ACC112 (cell line): ENCODE results near the gene ROS1.

Source experiments
- H2AFZ ChIP-seq: fragments of 200-600 bp; sonication (generic); one replicate; pipeline ENCODE4 v1.6.0; 2017; ENCODE audit warnings: antibody characterized with exemption, low read length; ENCODE audit not compliant: unreplicated experiment
- H3K27ac ChIP-seq: fragments of 200-600 bp; sonication (generic); 2 replicates; pipeline ENCODE4 v1.5.1; 2014; ENCODE audit warnings: low read depth, mild to moderate bottlenecking, antibody characterized with exemption, low read length, moderate library complexity
- H3K27me3 ChIP-seq: fragments of 200-600 bp; sonication (generic); 2 replicates; pipeline ENCODE4 v1.6.1; 2014; ENCODE audit warnings: mild to moderate bottlenecking, antibody characterized with exemption, low read length, moderate library complexity, mixed read lengths; ENCODE audit not compliant: insufficient read depth
- H3K36me3 ChIP-seq: fragments of 200-600 bp; sonication (generic); 2 replicates; pipeline ENCODE4 v1.6.1; 2016; ENCODE audit warnings: mild to moderate bottlenecking, antibody characterized with exemption, low read length, moderate library complexity, mixed read lengths; ENCODE audit not compliant: insufficient read depth
- H3K4me1 ChIP-seq: fragments of 200-600 bp; sonication (generic); one replicate; pipeline ENCODE4 v1.6.1; 2016; ENCODE audit warnings: low read length, mixed read lengths; ENCODE audit not compliant: insufficient read depth, unreplicated experiment, control insufficient read depth
- H3K4me3 ChIP-seq: fragments of 200-600 bp; sonication (generic); 2 replicates; pipeline ENCODE4 v1.5.1; 2014; ENCODE audit warnings: mild to moderate bottlenecking, low read depth, low read length
- H3K79me2 ChIP-seq: fragments of 200-600 bp; sonication (generic); one replicate; pipeline ENCODE4 v1.6.0; 2016; ENCODE audit warnings: low read length; ENCODE audit not compliant: control insufficient read depth, unreplicated experiment, insufficient read depth

Gene ROS1

GRCh38 chr6:117311726-117312125, 114.0 kb downstream of the ROS1 start:
- Histone ChIP-seq H3K27me3 (0 out of 2 replicates have a peak, but pooled peaks cover 4% of the 10 kb centered on the region), H3K4me3 (no peak overlapping the region), H2AFZ (no peak overlapping the region), H3K79me2 (no peaks in the 10 kb centered on the region), H3K4me1 (no peaks in the 10 kb centered on the region), H3K36me3 (no peaks in the 10 kb centered on the region), H3K27ac (no peak overlapping the region)

DNA sequence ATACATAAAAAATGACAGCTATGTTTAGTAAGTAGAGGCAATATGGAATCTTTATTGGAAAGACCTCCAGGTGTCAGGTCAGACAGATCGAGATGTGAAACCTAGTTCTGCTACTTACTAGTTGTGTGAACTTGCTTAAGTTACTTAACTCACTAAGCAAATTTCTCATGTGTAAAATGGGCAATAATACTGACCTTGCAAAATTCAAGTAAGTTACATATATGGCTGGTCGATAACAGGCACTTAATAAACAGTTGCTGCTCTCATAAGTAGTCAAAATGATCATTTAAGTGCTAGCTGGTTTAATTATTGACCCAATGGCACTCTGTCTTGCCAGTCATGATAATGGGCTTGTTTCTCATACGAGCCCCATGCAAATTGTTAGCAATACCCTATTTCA, 114.4 kb downstream of the ROS1 start:
- no peaks in the 10 kb centered on the region for H3K36me3 ChIP-seq
- H3K27me3 ChIP-seq: 0 out of 2 replicates have a peak, but pooled peaks cover 7% of the 10 kb centered on the region
- no peaks in the 10 kb centered on the region for H3K79me2 ChIP-seq
- H2AFZ ChIP-seq: no peak overlapping the region
- H3K4me3 ChIP-seq: no peak overlapping the region
- no peaks in the 10 kb centered on the region for H3K4me1 ChIP-seq
- no peak overlapping the region for H3K27ac ChIP-seq

GRCh38 chr6:117309611-117310010, 116.1 kb downstream of the ROS1 start:
- H3K79me2 ChIP-seq: no peaks in the 10 kb centered on the region
- H3K27me3 ChIP-seq: 0 out of 2 replicates have a peak, but pooled peaks cover 10% of the 10 kb centered on the region
- H3K27ac ChIP-seq: no peak overlapping the region
- H3K36me3 ChIP-seq: no peaks in the 10 kb centered on the region
- H3K4me1 ChIP-seq: no peaks in the 10 kb centered on the region
- no peak overlapping the region for H3K4me3 ChIP-seq
- no peak overlapping the region for H2AFZ ChIP-seq

GRCh38 chr6:117309069-117309468, 116.7 kb downstream of the ROS1 start:
- Histone ChIP-seq H3K4me1 (no peaks in the 10 kb centered on the region), H3K36me3 (no peaks in the 10 kb centered on the region), H3K4me3 (no peak overlapping the region), H3K27ac (no peak overlapping the region), H3K79me2 (no peaks in the 10 kb centered on the region), H3K27me3 (0 out of 2 replicates have a peak, but pooled peaks cover 10% of the 10 kb centered on the region), H2AFZ (no peak overlapping the region)

DNA sequence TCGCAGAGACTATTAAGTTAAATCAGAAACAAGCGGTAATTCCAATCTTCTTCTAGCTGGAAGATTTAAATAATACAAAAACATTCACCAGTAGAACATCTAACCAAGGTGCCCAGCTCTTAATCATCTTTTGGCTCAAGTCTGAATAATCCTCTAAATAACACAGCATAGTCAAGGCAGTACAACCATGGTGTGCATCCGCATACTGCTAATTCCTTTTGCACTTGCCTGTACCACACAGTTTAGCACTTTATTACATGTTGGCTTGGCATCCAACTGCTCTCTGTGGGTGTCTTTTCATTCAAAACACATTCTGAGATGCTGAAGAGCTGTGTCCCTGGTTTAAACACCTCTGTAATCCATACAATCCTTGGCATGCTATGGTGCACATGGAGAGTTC, 118.1 kb downstream of the ROS1 start:
- Histone ChIP-seq H3K36me3 (no peaks in the 10 kb centered on the region), H2AFZ (no peak overlapping the region), H3K4me1 (no peaks in the 10 kb centered on the region), H3K27me3 (0 out of 2 replicates have a peak, but pooled peaks cover 10% of the 10 kb centered on the region), H3K79me2 (no peaks in the 10 kb centered on the region), H3K27ac (no peak overlapping the region), H3K4me3 (no peak overlapping the region)

- Histone ChIP-seq H3K4me1 (no peaks in the 10 kb centered on the region), H3K27ac (no peak overlapping the region), H3K36me3 (no peaks in the 10 kb centered on the region), H3K27me3 (peaks cover 13% of the 10 kb centered on the region; the same call in 1 of the 2 replicates), H3K79me2 (no peaks in the 10 kb centered on the region), H2AFZ (no peak overlapping the region), H3K4me3 (no peak overlapping the region)
These were observed 119.4 kb downstream of the ROS1 start for GRCh38 chr6:117306227-117306790.

- Histone ChIP-seq H3K27ac (no peak overlapping the region), H3K4me3 (no peak overlapping the region), H2AFZ (no peak overlapping the region), H3K27me3 (peaks cover 18% of the 10 kb centered on the region; the same call in 1 of the 2 replicates), H3K79me2 (no peaks in the 10 kb centered on the region), H3K4me1 (no peaks in the 10 kb centered on the region), H3K36me3 (no peaks in the 10 kb centered on the region)
These were observed 121.3 kb downstream of the ROS1 start for GRCh38 chr6:117304446-117304845.

GRCh38 chr6:117303323-117303722, 122.4 kb downstream of the ROS1 start:
- Histone ChIP-seq H2AFZ (no peak overlapping the region), H3K4me1 (no peaks in the 10 kb centered on the region), H3K4me3 (no peak overlapping the region), H3K36me3 (no peaks in the 10 kb centered on the region), H3K27ac (no peak overlapping the region), H3K79me2 (no peaks in the 10 kb centered on the region), H3K27me3 (peaks cover 18% of the 10 kb centered on the region; the same call in 1 of the 2 replicates)

- Histone ChIP-seq H2AFZ (no peak overlapping the region), H3K4me1 (no peaks in the 10 kb centered on the region), H3K79me2 (no peaks in the 10 kb centered on the region), H3K27me3 (peaks cover 19% of the 10 kb centered on the region; the same call in 1 of the 2 replicates), H3K36me3 (no peaks in the 10 kb centered on the region), H3K27ac (no peak overlapping the region), H3K4me3 (no peak overlapping the region)
These were observed 126.8 kb downstream of the ROS1 start for GRCh38 chr6:117298941-117299340.

GRCh38 chr6:117290173-117290846, 135.4 kb downstream of the ROS1 start:
- Histone ChIP-seq H3K4me3 (no peak overlapping the region), H3K27ac (no peak overlapping the region), H3K27me3 (peaks cover 25% of the 10 kb centered on the region; the same call in 1 of the 2 replicates), H2AFZ (no peak overlapping the region), H3K36me3 (no peaks in the 10 kb centered on the region), H3K79me2 (no peaks in the 10 kb centered on the region), H3K4me1 (no peaks in the 10 kb centered on the region)
